Fibroblast of skin of right biceps (primary cell): Measurements from ENCODE around the gene SOX21.

ENCODE experiments used
- DNase-seq: peaks from one replicate; pipeline ENCODE4 v3.0.0-alpha.2; 2013

The SOX21 gene

DNA sequence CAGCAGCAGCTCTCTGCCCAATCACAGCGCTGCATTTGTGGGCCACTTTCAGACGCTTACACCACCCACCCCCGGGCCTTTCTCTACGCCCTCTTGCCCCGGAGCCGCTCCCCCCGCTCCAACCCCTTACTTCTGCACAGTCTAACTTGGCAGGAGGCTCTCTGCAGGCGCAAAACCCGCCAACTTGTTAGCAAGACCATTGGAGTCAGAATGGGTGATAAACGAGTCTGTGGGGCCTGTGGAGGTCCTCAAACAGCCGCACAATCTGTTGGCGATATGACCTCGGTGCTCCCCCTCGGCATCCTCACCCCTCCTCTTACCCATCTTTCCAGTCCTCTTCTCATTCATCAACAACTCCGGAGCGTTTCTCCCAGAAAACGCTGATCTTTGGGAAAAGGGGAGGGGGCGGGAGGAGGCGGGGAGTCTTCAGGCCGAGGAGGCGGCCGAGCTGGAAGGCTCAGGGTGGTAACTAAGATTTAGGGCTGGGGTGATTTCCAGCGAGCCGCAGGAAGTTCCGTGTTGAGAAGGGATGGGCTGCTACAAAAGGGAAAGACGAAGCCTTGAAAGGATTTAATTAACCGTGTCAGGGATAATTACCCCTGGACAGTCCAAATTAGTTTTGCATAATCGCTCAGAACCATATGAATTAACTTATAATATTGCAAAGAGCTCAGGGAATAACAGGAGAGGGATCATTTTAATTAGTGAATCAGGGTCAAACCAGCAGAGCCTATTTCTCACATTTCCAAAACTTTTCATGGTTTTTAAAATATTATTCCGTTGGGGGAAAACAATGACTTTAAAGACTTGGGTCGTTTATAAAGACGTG, 4.1 kb downstream of the SOX21 start:
- no peak for DNase-seq

DNA sequence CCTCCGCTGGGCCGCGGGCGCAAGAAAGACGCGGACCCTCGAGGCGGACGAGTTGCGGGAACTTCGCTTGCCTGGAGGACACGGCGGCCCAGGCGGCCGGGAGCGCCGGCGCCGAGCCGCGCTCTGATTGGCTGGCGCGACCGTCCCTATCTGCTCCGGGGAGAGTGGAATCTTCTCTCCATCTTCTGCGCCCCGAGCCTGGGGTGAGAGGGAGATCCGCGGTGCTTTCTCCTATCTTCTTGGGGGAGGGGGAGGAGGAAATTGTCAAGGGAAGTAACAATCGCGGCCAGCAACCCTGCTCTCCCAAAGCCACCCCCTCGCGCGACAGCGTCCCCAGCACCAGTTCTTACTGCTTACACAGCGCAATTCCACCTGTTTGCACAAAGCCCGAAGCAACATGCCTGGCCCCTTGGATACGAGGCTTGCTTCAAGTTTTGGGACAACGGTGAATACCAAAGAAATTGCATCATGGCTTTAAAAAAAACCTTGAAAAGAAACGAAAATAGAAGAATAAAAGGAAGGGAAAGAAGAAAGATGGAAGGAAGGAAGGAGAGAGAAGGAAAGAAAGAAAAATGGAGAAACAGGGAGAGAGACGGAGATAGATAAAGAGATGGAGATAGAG, 4.8 kb downstream of the SOX21 start:
- DNase-seq = no peak

DNA sequence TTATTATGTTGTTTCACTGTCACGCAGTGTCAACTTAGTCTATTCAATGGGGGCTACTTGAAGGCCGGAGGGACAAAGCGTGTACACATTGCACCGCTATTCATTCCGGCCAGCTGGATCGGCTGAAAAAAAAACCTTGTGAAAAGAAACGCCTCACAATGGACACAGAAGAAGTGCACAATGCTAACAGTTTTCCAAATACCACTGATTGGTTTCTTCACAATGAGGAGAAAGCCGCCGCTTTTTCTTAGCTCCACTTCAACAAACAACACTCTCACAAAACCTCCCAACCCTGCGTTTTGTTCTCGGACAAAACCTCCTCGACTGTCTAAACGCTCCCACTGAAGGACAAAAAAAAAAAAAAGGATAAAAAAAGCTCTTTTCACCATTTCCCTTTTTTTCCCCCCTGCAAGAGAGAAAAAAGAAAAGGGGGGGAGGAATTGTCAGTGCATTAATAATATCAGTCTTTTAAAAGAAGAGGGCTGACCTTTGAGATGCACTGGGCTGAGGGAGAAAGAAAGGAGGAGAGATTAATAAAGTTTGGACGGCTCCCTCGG, 5.4 kb downstream of the SOX21 start:
- no peak for DNase-seq

DNA sequence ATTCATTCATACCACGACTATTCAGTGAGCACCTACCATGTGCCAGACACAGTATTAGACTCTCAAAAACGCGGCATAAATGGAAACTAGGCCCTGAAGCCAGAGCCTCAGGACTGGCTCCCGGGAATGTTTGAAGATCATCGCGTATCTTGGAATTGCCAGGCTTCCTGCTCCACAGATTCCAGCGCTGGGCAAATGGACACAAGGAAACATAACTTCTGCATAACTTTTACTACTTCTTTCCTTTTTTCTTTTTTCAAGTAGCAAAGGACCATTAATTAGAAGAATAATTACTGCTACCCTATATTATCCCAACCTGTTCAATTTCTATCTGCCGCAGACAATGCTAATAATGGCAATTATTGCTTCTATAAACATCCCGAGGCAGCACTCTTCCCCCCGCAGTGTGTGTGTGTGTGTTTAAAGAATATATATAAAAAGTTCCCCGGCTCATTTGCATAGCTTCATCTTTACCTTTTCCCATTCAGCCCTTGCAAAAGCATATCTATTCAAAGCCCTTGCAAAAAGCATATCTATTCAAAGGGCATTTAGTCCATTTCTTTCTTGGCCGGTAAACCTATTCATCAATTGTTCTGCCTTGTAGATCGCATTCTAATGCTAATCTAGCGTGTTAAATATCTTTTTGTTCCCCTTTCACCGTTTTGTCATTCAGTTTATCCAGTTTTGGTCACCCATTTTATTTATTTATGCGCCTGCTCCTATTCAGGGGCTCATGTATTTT, 6.1 kb downstream of the SOX21 start:
- DNase-seq = no peak

DNA sequence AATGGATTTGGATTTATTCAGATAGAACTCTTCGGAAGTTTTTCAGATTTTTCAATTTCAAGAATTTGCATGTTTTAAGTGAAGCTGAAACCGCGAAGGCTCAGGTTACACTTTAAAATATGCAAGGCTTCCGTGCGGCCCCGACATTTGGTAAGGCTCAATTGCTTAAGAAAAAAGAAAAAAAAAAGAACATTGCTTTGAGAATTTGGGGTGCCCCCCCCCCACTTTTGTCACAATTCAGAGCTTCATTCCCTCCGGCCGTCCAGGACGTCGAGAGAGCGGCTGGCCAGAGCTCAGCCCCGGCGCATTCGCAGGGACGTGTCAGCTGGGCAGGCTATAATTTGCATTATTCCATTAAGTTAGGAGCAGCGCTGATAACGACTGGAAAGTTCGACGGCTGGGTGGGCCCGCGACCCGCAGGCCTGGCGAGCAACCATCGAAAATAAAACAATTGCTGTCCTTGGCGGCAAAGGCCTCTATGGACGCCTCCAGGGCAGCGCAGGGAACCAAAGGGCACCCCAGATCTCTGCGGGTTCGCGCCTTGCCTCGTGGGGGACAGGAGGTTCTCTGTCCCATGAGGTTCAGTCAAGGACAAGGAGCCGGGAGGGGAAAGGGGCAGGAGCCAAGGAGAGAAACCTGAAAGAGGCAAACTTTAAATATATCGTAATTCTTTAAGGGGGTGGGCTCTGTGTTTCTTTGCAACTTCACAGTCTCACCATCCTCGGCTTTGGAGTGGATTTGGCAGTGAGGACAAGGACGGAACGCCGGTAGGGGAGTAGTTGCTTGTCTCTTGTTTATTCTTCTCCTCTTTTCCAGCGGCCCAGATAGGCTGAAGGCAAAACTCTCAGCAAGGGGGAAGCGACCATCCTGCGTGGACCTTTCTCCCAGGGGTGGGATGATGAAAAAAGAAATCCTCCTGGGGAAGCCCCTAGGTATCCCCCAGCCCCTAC, 7.0 kb downstream of the SOX21 start:
- peak; percentile 32 for DNase-seq

DNA sequence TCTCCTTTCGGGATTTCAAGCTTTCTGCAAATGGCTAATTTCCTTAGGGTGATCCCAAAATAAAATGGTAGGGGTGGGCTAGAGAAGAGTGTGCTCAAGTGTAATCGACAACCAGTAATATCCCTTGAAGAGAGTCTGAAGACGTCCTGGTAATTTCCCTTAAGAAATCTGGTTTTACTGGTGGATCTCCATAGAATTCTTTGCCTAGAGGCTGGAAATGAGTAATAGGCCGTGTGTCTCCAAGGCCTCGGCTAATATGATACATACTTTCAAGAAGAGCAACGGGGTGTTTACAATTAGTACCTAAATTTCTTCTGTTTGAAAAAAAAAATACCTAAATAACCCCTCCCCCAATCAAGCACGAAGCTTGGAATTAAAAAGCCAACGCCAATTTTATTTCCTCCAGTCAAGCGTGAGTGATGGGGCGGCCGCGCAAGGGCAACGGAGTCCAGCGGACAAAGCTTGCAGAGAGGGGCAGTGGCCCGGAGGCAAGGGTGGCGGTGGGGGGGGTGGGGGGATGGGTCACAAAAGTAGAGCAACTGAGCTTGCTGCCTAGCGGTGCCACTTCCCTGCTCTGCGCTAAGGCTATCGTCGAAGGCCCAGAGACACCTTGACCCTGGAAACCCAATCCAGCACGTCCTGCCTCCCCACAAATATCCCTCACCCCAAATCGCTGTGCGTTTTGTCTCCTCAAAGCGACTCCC, 7.8 kb downstream of the SOX21 start:
- no peak for DNase-seq

DNA sequence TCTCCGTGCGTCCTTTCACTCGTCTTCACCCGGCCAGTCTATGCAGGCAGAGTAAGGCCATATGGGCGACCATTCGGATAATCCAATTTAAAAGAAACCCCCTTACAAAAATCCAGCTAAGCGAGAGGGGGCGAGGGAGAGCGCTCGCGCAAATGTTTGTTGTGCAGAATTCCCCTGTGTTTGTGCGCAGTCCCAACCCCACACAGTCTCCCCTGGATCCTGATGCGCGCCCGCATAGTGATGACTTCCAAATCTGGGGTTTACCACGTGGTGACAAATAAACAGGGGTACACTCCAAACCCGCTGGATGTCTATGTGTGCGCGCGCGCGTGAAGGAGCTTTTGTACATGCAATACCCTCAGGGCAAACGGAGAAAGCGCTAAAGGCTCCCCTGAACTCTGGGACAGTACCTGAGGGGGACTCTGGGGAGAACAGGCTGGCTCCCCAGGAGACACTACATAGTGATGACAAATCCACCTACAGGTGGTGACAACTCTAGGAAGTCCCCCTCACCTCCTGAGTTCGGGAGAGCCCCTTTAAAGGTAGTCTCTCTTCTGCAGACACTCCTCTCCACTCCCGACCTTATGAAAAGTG, 8.5 kb downstream of the SOX21 start:
- no peak for DNase-seq

DNA sequence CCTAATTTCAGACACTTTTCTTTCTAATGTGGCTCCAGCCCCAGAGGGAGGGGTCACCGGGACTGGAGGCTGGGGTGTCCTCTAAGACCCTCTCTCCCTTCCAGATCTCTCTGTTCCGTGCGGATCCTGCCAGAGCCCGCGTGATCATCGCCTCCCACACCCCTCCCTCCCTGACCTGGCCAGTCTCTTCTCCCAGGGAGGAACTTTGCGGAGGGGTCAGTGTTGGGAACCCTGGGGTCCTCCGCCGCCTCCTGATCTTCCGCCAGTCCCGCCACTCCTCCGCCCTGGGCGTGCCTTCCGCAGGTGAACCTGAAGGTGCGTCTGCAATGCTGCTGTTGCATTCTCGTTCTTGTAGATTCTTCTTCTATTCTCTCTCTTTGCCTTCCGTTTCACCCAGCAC, 9.1 kb downstream of the SOX21 start:
- no peak for DNase-seq

DNA sequence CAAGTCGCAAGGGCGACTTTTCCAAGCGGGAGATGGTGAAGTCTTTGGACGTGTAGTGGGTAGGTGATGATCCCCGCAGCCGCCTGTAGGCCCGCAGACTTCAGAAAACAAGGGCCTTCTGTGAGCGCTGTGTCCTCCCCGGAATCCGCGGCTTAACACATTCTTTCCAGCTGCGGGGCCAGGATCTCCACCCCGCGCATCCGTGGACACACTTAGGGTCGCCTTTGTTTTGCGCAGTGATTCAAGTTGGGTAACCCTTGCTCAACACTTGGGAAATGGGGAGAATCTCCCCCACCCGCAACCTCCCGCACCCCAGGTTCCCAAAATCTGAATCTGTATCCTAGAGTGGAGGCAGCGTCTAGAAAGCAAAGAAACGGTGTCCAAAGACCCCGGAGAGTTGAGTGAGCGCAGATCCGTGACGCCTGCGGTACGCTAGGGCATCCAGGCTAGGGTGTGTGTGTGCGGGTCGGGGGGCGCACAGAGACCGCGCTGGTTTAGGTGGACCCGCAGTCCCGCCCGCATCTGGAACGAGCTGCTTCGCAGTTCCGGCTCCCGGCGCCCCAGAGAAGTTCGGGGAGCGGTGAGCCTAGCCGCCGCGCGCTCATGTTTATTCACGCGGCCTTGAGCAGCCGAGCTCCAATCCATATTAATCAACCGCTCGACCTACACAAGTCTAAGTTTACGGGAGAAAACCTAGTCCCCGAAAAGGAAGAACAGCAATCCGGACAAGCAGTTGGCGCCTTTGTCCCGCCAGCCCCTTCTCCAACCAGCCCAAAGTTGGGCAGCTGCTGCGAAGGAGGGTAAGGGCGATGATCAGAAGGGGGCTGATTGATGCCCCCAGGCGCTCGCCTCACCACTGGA, 9.9 kb downstream of the SOX21 start:
- no peak for DNase-seq

DNA sequence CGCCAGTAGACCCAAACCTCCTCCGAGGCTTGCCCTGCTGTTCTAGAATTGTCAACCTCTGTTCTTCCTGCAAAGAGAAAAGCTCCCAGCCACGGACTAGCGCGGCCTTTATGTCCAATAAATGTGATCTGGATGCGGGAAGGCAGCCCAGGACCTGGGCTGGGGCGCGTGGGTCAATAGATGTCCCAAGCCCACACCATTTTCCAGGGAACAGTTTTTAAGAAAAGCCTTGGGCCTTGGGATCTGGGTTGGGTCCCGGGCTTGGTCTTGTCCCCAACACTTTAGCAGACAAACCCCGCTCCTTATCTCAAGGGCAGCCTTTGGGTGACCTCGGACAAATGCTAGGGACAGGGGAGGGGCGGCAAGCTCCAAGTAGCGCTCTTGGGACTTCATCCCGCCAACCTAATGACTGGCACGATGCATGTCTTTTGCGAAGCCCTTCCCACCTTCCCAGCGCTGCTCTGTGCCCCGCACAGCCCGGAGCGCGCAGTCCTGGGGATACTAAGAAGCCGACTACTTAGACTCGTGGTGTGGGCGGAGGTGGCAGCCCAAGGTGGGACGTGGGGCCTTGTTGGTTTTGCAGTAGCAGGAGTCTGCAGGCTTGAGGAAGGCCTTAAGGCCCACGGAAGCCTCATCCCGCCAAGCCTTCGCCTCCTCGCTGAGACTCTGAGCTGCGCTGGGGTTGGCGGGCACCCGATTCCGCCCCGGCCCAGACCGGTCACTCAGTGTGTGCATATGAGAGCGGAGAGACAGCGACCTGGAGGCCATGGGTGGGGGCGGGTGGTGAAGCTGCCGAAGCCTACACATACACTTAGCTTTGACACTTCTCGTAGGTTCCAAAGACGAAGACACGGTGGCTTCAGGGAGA, 10.8 kb downstream of the SOX21 start:
- no peak for DNase-seq

DNA sequence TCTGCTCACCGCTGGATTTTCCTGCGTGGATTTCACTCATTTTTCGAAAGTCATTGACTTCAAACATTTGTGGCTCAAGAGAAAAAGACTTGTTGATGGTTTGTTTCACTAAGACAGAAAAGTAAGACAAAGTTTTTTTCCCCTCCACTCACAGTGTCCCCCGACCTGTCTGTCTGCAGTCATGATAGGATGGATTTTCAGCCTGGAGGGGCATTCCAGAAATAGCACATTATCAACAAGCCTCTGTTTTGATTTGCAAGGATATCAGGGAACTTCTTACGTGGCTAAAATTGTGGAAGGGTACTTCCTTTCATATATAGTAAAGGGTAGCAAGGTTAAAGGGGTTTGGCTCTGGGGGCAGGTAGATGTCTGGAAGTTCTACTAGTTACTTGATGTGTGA, 11.8 kb downstream of the SOX21 start:
- DNase-seq = no peak

DNA sequence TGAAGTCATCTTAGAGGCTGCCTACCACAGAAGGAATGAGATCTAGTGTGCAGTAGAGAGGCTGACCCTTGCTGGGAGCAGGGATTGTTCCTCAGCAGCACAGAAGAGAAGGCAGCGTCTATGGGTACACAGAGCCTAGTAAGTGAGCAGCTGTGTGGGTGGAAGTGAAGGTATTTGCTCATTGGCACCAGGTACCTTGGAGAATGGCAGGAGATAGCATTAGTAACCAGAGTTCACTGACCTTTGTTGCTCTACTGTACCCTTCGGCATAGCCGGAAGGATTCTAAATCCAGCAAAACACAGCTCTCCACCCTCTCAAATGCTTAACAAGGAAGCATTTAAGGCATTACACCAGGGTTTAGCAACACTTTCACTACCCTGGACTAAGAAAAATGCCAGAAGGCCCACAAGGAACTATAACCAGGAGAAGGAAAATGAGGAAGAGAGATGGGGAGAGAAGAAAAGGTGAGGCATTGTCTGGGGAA, 12.3 kb downstream of the SOX21 start:
- no peak for DNase-seq

DNA sequence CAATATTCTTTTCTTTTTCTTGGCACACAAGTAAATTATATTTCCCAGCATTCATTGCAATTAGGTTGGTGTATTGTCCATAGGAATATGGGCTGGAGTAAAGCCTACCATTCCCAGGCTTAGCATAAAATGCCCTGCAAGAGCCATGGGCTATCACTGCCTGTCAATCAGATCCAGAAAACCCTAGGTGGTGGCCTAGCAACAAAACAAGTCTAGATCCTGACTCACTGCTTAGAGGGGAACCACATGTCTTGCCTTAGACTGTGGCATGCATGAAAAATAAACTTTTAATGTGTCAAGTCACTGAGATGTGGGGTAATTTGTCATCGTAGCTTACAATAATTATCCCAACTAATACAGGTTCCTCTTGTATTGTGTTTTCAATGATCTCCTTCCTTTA, 16.2 kb downstream of the SOX21 start:
- DNase-seq = no peak

DNA sequence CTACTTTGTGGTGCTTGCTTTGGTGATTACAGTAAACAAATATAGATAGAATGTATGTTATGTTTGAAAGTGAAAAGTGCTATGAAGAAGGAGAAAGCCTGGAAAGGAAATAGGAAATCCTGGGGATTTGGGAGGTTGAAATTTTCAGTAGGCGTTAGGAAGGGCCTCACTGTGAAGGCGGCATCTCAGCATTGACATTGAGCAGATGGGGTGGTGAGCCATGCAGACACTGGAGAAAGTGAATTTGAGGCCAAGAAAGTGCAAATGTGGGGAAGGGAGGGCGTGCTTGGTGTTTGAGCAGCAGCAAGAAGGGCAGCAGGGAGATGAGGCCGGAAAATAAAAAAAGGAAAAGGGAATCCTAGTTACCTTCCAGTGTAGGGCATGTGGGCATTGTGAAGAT, 20.3 kb downstream of the SOX21 start:
- DNase-seq = no peak

DNA sequence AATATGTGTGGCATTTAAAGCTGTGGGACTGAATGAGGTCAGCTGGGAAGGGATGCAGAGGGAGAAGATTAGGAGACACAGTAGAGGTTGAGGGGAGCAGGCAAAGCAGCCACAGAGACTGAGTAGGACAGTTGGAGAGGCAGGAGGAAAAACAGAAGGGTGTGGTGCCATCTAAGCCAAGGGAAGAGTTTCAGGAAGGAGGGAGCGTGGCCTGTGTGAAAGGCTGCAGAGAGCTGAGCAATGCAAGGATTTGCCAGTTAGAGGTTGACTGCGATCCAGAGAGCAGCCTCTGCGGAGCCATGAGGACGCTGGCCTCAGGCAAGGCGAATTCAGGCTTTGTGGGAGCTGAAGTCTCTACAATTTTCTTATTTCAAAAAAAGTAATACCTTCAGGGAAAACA, 28.9 kb downstream of the SOX21 start:
- no peak for DNase-seq

DNA sequence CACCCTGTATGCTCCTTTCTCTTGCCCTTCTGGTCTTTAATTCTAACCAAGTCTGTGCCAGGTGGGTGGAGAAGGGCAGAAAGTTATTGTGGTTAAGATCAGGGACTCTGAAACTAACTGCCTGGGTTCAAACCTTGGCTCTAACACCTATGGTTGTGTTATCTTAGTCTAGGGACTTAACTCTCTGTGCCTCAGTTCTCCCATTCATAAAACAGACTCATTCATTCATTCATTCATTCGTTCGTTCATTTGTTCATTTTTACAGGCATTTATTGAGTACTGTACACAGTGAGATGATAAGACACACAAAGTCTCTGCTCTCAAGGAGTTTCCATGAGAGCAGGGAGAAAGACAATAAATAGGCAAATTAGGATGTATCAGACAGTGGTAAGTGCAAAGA, 30.1 kb downstream of the SOX21 start:
- DNase-seq = no peak

DNA sequence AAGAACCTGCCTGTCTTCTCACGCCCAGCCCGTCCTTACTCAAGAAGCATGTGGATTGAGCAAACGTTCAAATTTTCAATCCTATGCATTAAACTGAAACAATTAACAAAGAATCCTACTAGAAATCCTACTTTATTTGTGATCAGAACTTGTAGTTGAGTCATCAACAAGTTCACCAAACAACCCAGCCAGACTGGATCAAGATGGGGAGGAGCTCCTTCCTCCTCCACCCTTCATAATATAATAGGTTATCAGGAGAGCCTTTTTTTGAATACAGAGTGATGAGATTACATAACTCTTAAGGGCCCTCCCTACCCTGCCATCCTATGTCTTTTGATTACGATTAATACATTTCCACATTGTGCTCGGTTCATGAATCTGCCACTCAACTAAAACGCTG, 32.7 kb downstream of the SOX21 start:
- no peak for DNase-seq

DNA sequence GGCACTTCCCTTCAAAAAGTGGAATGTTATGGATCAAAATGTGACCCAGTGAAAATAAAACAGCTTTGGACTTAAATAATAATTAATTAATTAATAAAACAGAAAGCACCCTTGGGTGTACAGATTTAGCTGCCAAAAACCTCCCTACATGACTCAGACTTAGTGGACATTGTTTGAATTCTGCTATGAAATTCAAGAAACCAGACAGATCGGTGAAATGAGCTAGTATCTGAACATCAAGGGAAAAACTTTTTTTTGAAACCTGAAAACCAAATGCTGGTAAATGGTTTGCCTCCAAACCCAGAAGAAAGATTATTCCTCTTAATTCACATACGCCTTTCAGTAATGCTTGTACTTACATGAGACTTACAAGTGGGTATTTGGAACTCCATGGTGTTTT, 33.5 kb downstream of the SOX21 start:
- DNase-seq = no peak

DNA sequence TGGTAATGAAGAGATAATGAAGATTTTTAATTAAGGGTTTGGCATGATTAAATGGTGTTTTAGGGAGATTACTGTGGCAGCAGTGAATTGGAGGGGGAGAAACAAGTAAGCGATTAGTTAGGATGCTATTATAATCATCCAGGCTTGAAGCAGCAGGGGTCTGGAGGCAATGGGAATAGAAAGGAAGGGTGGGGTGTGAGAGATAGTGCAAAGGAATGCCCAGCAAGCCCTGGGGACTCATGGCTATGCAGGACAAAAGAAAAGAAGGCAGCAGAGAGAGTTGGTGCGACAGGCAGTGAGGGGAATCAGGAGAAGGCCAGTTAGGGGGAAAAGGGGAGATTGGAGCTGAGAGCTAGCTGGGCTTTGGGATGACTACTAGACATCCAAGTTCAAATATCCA, 34.5 kb downstream of the SOX21 start:
- no peak for DNase-seq
